Activated CD4-positive, CD25-positive, alpha-beta regulatory T cell (primary cell): Measurements from ENCODE around the gene SLC28A3.

Experiments
- DNase-seq, 4 experiments: peaks; one replicate each; lab custom pipeline; 2025; lab: John Stamatoyannopoulos, UW

SLC28A3 gene

DNA sequence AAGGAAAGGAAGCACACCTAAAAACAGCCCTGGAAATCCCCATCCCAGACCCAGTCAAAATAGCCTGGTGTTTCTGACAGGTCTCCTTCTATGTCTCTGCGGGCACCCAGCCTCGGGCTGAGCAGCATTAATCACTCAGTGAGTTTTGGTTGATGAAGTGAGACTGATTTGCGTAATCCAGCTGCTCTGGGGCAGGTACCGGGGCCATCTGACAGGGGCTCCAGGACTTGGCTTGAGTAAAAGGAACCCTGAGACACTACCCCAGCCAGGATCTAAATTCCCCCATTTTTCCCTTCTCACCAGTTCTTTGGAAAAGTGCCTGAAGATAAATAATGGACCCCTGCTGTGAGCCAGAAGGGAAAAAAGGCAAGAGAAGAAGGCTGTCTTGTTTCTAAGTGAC is 596 bp downstream of the SLC28A3 start:
- DNase-seq: no peak

DNA sequence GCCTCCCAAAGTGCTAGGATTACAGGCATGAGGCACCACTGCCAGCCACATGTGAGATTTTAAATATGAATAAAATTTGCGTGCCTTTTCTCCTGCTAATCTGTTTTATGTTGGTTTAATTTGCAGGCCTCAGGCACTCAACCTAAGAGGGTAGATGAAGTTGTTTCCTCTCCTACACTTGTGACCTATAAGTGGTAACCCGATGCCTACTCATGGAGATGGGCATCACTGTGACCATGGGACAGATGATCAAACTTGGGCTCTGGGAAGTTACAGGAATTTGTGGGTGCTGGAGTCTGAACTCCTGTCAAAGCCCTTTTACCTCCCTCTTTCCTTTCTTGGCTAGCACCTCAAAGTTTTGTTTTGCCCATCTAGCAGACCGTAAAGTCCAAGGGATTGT is 1.1 kb downstream of the SLC28A3 start:
- DNase-seq: no peak

DNA sequence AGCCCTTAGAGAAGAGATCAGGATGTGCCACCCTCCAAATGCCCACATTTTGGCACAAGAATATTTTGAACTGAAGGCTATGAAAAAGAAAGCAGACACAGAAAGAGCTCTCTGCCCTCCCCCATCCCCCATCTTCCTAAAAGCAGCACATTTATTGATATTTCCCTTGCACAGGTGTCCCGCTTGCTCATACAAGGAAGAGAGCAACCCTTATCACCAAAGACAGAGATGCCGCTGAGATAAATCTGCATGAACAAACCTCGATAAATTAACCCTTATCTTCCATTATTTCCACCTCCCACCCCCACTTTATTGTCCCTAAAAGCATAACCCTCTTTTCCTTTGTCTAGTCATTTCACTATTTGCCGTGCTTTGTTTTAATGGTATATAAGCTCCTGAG is 1.8 kb downstream of the SLC28A3 start:
- no peak for DNase-seq

DNA sequence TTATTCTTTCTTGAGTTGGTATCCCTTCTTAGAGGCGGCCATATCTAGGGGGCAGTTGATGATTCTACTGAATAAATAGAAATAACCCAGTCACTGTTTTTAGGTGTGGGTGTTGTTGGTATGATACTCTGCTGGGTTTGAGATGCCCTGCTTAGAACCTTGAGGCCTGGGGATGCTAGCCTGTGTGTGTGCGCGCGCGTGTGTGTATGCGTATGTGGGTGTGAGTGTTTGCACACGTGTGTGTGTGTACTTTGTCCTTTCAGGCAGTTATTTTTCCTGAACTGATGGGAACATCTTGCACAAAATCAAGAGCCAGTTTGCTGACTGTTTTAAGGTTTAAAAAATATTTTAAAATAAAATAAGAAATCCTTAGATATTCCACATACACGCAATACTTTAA is 3.3 kb downstream of the SLC28A3 start:
- DNase-seq: no peak

DNA sequence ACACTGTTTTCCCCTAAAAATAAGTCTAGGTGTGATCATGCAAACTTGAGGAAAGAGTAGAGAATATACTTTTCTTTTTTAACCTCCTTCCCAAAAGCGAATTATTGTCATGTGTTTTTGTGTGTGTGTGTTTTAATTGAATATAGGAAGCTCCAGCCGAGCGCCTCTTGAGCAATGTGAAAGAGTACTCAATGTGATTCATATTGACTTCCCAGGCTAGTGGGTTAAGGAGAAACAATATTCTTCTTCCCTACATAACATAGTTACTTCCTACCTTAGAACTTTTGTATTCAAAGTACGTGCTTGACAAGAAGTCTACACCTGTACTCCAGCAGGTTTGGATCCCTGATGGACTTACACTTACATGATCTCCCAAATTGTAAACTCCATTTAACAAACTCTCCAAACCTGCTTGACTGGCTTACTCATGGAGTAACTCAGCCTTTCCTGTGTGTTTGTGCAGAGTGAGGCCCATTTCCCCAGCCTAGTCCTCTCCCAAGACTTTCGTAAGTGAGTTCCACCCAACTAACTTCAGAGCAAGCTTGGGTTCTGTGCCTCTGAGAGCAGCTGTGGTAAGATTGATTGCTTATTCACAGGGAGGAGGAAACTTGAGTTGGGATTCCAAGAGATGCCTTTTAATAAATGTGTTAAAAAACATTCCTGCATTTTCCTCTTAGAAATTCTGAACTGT is 9.3 kb downstream of the SLC28A3 start:
- no peak for DNase-seq

DNA sequence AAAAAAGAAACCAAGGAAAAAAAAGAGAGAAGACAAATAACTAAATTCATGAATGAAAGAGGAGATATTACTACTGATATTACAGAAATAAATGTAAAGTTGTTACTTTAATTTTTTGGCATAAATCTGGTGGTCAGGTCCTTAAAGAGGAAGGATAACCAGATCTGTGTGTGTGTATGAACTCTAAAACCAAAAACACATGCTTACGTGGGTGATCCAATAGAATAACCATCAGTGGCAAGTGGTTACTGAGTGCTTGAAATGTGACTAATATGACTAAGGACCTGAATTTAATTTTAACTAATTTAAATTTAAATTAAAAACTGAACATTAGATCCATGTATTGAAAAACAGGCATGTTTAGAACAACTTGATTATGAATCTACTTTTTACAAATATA is 10.3 kb downstream of the SLC28A3 start:
- DNase-seq: no peak

DNA sequence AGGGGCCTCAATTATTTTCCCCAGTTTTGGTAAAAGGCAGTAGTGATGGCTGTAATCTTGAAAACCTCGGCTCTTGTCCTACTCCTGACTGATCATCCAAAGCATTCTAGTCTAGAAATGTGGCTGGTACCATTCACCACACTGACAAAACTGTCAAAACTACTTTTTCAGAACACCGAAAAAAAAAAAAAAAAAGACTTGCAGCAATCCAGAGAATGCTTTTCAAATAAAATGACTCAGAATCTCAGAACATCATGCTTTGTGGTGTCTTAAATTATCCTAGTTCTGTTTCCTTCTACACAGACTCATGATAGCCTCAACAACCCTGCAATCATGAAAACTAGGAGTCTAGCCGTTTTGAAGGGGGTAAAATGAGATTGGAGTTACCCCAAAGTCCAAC is 13.4 kb downstream of the SLC28A3 start:
- no peak for DNase-seq

DNA sequence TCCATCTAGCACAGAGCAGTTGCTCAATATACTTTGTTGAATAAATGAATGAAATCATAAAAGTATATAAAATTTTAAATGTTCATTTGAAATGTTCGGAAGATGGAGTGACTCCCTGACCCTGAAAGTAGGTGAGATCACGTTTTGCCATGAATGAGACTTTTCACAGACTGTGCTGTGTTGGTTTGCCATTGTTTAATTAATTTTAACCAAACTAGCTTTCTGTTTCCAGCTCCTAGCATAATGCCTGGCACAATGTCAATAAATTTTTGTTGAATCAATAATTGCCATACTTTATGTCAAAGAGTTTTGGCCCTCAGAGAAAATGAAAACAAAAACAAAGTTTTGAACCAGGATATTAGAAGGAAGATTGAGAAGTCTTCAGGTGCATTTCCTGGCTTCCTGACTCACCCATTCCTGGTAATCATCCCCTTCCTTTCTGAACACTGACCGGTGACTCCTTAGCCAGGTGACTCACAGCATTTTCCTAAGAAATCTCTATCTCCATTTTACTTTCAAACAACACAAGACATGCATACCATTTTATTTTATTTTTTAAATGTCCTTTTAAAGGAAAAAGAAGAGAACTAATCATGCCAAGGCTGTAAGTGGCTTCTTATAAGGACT is 15.1 kb downstream of the SLC28A3 start:
- DNase-seq: no peak

DNA sequence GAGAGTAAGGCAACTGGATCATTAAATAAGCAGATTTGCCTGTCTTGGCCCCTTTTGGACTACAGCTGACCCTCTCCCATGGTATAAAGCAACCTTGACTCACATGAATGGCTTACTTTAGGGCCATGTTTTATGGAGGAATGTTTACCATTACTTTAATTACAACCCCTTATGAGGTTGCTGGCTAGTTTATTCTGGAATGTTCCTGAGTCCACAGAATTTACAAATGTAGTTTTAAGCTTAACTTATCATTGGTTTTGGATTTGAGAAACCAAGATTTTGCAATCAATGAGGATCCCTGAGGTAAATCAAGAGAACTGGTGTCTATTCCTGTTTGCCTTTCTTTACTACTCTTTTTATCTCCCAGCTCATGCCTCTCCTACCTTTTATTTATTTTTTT is 15.7 kb downstream of the SLC28A3 start:
- DNase-seq: no peak

DNA sequence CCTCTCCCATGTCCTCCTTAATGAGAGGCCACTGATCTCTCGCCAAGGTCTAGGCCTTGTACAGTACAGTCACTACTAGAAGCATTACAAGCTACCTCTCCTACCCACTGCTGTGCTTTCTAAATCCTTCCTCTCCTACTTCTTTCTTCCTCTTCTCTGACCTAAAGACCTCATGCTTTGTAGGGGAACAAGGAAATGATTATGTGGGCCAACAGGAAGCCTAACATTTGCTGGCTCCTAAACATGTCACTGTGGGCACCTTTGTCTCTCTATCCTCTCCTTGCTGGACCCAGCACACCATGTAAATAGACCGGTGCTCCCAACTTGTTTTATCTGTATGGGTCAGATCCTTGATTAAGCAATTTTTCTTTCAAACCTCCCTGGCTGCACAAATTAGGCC is 16.7 kb downstream of the SLC28A3 start:
- DNase-seq: no peak

DNA sequence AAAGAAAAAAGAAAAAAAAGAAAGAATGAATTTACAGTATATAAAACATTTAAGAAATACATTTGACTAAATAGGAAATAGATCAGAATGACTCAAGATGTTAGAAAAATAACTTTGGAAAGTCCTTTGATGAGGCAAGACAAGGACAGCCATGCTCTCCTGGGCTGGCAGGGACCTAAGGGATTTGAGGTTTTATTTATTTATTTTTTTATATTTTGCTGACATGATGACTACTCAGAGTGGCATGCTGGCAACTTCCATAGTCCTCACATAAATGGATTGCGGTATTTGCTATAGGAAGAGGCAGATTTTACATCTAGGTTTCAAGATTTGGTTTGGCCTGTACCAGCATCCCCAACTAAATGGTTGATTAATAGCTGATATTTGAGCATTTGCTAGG is 17.7 kb downstream of the SLC28A3 start:
- no peak for DNase-seq

DNA sequence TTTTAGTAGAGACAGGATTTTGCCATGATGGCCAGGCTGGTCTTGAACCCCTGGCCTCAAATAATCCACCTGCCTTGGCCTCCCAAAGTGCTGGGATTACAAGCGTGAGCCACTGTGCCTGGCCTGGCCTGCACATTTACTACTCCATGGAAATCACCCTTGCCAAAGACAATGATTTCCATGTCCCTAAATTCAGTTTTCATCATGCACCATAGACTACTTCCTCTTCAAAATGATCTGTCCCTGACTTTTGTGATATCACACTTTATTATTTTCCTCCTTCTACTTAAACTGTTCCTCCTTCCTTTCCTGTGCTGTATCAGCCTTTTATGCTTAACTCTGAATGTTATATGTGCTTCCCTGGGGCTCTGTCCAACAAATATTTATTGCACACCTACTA is 20.3 kb downstream of the SLC28A3 start:
- DNase-seq: no peak

DNA sequence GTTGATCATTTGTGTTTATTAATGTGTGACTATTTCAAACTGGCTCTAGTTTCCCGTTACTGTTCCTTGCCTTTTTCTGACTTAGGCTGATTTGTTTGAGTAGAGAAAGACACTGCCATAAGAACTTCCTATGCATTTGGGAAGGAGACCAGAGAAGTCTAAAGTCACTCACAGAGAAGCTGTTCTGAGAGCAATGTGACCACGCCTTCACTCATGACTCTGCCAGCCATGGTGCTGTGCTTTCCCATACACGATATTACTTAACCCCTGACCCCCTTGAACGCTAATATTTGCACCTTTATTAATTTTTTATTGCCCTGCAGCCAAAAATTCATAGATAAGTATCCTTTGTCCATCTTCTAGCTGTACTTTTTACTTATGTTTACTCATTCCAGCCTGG is 20.9 kb downstream of the SLC28A3 start:
- no peak for DNase-seq

DNA sequence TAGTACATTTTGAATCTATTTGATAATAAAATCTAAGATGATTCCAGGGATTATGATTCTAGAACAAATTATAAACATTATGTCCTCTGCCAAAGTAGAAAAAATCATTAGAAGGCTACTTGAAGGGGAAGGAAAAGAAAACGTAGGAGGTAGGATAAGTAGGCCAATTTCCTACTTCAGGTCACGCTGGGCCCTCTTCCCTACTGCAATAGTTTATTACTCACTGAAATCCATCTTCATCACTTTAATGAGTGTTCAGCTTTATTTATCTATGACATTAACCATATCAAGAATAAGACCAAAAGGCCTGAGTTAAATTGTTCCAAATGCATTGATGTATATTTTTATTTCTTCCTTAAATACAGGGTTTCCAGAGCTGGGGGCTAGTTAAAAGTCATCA is 21.6 kb downstream of the SLC28A3 start:
- DNase-seq: no peak

DNA sequence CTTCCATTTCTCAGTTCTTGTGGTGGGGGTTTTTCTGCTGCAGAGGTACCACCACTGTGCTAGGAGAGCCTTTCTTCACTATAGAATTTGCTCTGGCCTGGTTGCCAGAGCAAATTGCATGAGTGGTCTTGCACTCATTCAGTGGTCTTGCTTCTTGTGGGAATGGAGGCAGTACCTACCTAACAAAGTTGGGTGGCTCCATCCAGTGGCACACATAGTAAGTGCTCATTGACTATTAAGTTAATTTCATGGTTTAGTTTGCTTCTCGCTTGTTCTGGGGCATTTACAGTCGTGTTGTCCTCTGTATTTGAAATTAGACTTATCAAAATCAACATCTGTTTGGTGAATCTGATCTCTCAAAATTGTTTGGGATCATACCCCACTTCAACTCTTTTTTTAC is 23.0 kb downstream of the SLC28A3 start:
- DNase-seq: no peak

DNA sequence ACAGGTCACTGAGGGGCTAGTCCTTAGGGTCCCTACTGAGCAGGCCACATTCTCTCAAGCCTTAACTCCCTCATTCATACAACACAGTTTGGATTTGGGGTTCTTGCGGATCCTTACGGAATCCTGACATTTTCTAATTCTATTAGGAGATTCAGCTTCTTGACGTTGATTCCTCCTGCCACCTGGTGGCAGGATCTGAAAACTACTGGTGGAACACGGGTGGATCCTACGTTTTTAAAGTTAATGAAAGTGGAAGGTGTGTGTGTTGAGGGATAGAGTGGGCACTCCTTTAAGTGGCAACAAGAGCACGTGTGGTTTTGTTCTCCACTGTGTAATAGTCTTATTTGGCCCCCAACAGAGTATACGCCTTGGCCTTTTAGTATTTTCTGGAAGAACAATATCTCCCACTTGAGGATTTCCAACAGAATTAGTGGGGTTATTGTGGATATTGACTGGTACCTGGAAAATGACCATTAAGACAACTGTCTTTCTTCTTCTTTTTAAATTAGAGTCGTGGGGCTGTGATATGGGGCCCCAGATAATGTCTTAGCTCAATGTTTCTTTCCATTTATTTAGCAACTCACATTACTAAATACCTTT is 25.2 kb downstream of the SLC28A3 start:
- DNase-seq: peak in 3 of 4 experiments; percentile 1 to 18 (median 3)

DNA sequence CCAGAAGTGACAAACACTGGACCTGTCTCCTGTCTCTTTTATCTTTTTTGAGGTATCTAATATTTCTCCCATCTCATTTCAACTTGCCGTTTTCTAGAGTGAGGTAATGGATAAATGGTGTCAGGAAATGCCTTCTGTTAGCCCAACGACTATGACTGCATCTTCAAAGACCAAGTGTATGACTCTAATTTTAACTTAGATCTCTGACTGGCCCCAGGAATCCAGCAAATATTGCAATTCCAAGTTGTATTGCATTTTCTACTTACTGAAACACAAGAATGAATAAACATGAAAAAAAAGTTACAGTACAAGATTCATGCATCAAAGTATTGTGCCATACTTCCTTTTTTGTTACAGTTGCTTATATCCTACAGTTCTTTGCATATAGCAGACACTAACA is 26.3 kb downstream of the SLC28A3 start:
- no peak for DNase-seq

DNA sequence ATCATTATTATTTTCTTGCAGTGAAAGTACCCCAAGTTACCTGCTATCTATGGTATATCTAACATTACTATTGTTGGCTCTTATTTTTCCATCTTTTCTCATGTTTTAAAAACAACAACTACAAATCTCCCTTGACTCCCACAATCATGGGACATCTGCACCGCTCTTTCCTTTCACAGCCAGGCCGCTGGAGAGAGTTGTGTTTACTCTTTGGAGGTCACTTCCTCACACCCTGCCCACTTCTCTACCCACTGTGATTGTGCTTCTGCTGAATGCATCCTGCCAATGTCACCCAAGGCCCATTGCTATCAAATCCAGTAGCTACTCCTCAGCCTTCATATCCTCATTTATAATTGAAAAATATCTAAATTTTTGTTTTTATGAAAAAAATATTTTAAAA is 29.7 kb downstream of the SLC28A3 start:
- DNase-seq: no peak

DNA sequence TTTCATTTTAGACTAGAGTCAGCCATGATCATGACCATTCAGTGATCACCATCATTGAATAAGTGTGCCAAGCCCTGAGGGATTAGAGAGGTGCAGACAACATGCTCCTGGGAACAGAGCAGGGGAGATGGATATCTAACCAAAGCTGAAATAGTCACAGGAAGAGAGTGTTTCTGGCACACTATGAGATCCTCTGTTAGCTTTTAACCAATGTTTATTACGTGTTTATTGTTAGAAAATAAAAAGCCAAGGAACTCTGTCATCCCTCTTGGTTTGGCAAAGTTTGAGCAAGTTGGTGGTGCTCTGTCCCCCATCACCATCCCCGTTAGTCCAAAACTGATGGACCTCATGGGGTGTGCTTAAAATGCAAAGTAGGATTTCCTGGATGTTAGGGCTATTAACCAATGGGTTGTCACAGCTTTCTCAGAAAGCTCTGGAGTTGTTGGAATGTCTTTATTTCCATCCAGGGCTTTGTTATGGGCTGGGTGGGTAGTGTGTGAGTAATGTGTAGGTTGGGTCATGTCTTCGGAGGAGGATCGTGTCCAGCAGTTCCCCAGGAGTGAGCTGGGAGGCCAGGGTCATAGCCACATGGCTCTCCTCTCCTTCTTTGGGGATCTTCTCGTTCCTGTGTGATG is 34.9 kb downstream of the SLC28A3 start:
- no peak for DNase-seq

DNA sequence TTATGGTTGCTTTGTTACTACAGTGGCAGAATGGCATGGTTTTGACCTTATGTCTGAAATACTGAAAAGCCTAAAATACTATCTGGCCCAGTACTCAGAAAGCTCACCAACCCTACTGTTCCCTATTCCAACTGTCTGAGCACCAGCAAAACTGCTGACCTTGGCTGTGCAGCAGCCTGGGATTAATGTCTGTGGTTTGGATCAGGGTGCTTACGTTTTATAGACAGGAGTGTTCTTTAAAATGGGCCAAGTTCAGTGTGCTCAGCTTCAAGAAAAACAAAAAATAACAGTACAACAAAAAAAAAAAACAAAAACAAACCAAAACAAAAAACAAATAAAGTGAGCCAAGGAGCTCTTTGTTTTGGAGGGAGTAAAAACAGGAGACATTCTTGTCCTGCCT is 36.4 kb downstream of the SLC28A3 start:
- DNase-seq: no peak

DNA sequence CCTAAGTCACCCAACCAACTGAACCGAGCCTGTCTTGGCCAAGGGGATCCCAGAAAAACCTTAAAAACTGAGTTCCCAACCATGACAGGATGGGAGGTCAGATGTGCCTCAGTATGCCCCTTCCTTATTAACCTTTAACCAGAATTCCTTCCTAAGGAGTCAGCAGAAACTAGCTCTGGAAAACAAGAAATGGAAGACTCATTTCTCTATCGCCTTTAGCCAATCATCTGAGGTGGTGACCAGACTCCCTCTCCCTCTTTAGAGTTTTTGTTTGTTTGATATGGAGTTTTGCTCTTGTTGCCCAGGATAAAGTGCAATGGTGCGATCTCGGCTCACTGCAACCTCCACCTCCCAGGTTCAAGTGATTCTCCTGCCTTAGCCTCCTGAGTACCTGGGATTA is 37.5 kb downstream of the SLC28A3 start:
- no peak for DNase-seq

DNA sequence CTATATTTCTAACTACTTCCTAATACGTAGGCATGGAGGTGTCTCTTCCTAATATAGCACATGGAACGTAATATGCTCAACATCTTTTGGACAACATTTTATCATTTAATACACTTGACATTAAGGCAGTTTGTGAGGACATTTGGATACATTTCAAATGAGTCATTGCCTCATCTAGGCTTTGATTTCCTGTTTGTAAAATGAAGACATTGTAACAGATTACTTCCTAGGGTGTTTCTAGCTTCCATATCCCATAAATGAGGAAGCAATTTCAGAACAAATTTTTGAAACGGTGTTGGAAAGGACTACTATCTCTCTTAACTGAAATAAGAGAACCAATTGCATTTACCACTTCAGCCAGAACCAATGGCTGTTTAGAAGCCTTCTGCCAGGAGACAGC is 38.7 kb downstream of the SLC28A3 start:
- DNase-seq: no peak

DNA sequence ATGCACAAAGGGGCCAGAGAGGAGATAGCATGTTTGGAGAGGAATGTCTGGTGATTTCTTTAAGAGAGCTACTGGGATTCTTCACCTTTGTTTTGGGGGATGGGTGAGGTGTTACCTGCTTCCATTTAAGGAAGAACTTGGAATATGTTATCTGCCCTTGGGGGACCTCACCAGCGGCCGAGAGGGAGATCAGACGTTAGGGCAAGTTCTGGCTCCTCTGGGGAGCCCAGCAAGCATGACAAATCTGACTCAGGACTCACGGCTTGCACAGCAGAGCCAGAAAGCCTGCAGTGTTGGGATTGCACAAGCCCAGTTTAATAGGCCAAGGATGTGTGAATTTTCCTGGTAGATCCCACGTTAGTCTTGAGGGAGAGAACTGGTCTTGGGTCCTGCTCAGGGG is 40.3 kb downstream of the SLC28A3 start:
- no peak for DNase-seq
